ENCODE data around the gene UQCR11.

UQCR11 gene

GRCh38 chr19:1621574-1621973 lies 16.3 kb upstream of the UQCR11 start:
- Histone ChIP-seq H3K4me1 (ENCODE audit: low read length) (peaks cover 7% of the 10 kb centered on the region), H4K20me1 (ENCODE audit: insufficient read depth, low read length) (peaks cover 46% of the 10 kb centered on the region), H3K27me3 (ENCODE audit: low read depth, low read length) (no peaks in the 10 kb centered on the region), H3K79me2 (ENCODE audit: low read length) (peaks cover 10% of the 10 kb centered on the region; the same call in 1 of the 2 replicates), H3K9me3 (ENCODE audit: insufficient read depth, low read length) (no peaks in the 10 kb centered on the region), H3K36me3 (replicated peaks; ENCODE audit: low read depth, low read length) (peaks cover 81% of the 10 kb centered on the region), H3K9ac (ENCODE audit: low read length) (no peak overlapping the region), H3K4me2 (ENCODE audit: low read length) (no peak overlapping the region), H3K27ac (ENCODE audit: low read length) (no peak overlapping the region), H3K4me3 (ENCODE audit: low read length) (no peak overlapping the region), H2AFZ (ENCODE audit: low read depth, low read length) (no peak overlapping the region)
- TF ChIP-seq EZH2phosphoT487 (IDR thresholded peaks at IDR 0.05; ENCODE audit: low read depth), result no peak
- no peak for TF ChIP-seq CTCF (IDR thresholded peaks at IDR 0.05; ENCODE audit: low read depth, low read length)

- no peak overlapping the region for H3K9ac ChIP-seq (ENCODE audit: low read length)
- no peak overlapping the region for H3K4me2 ChIP-seq (ENCODE audit: low read length)
- peaks cover 10% of the 10 kb centered on the region; the same call in 1 of the 2 replicates for H3K79me2 ChIP-seq (ENCODE audit: low read length)
- H3K27ac ChIP-seq (ENCODE audit: low read length), result no peak overlapping the region
- H3K4me3 ChIP-seq (ENCODE audit: low read length), result no peak overlapping the region
- H3K4me1 ChIP-seq (ENCODE audit: low read length), result peaks cover 7% of the 10 kb centered on the region
- H3K36me3 ChIP-seq (replicated peaks; ENCODE audit: low read depth, low read length), result peaks cover 81% of the 10 kb centered on the region
- H4K20me1 ChIP-seq (ENCODE audit: insufficient read depth, low read length), result peaks cover 49% of the 10 kb centered on the region
- H3K27me3 ChIP-seq (ENCODE audit: low read depth, low read length), result no peaks in the 10 kb centered on the region
- H2AFZ ChIP-seq (ENCODE audit: low read depth, low read length), result no peak overlapping the region
- no peak for TF ChIP-seq CTCF (IDR thresholded peaks at IDR 0.05; ENCODE audit: low read depth, low read length)
- TF ChIP-seq EZH2phosphoT487 (IDR thresholded peaks at IDR 0.05; ENCODE audit: low read depth), result no peak
- no peaks in the 10 kb centered on the region for H3K9me3 ChIP-seq (ENCODE audit: insufficient read depth, low read length)
These were observed 15.8 kb upstream of the UQCR11 start for GRCh38 chr19:1621021-1621420.

GRCh38 chr19:1620502-1620901 lies 15.2 kb upstream of the UQCR11 start:
- no peak overlapping the region for H3K27ac ChIP-seq (ENCODE audit: low read length)
- no peak overlapping the region for H2AFZ ChIP-seq (ENCODE audit: low read depth, low read length)
- H3K4me1 ChIP-seq (ENCODE audit: low read length), result peaks cover 7% of the 10 kb centered on the region
- H3K27me3 ChIP-seq (ENCODE audit: low read depth, low read length), result no peaks in the 10 kb centered on the region
- H3K9me3 ChIP-seq (ENCODE audit: insufficient read depth, low read length), result no peaks in the 10 kb centered on the region
- peaks cover 83% of the 10 kb centered on the region for H3K36me3 ChIP-seq (replicated peaks; ENCODE audit: low read depth, low read length)
- no peak overlapping the region for H3K9ac ChIP-seq (ENCODE audit: low read length)
- H3K4me2 ChIP-seq (ENCODE audit: low read length), result no peak overlapping the region
- H3K79me2 ChIP-seq (ENCODE audit: low read length), result peaks cover 10% of the 10 kb centered on the region; the same call in 1 of the 2 replicates
- no peak overlapping the region for H3K4me3 ChIP-seq (ENCODE audit: low read length)
- peaks cover 51% of the 10 kb centered on the region for H4K20me1 ChIP-seq (ENCODE audit: insufficient read depth, low read length)
- TF ChIP-seq CTCF (IDR thresholded peaks at IDR 0.05; ENCODE audit: low read depth, low read length), result no peak
- no peak for TF ChIP-seq EZH2phosphoT487 (IDR thresholded peaks at IDR 0.05; ENCODE audit: low read depth)

- Histone ChIP-seq H3K4me1 (ENCODE audit: low read length) (peaks cover 7% of the 10 kb centered on the region), H3K4me3 (ENCODE audit: low read length) (no peak overlapping the region), H3K27ac (ENCODE audit: low read length) (no peak overlapping the region)
These were observed 14.4 kb upstream of the UQCR11 start for GRCh38 chr19:1619703-1620102.

More at GRCh38 chr19:1619703-1620102, 14.4 kb upstream of the UQCR11 start:
- H3K9ac ChIP-seq (ENCODE audit: low read length), result no peak overlapping the region
- H2AFZ ChIP-seq (ENCODE audit: low read depth, low read length), result no peak overlapping the region
- no peaks in the 10 kb centered on the region for H3K9me3 ChIP-seq (ENCODE audit: insufficient read depth, low read length)
- H3K27me3 ChIP-seq (ENCODE audit: low read depth, low read length), result no peaks in the 10 kb centered on the region
- peaks cover 51% of the 10 kb centered on the region for H4K20me1 ChIP-seq (ENCODE audit: insufficient read depth, low read length)
- TF ChIP-seq CTCF (IDR thresholded peaks at IDR 0.05; ENCODE audit: low read depth, low read length) (no peak), EZH2phosphoT487 (IDR thresholded peaks at IDR 0.05; ENCODE audit: low read depth) (no peak)
- H3K79me2 ChIP-seq (ENCODE audit: low read length), result peaks cover 9% of the 10 kb centered on the region; the same call in 1 of the 2 replicates
- H3K4me2 ChIP-seq (ENCODE audit: low read length), result no peak overlapping the region
- peaks cover 83% of the 10 kb centered on the region for H3K36me3 ChIP-seq (replicated peaks; ENCODE audit: low read depth, low read length)
